C4-2B (cell line): ENCODE results near the gene PAN3.

Experiments
- ZFX ChIP-seq: fragments of 450-650 bp; IDR thresholded peaks from 2 replicates; pipeline ENCODE4 v1.6.1; 2017
- TF ChIP-seq, protein P1 (sequence below): fragments of 450-650 bp; conservative IDR thresholded peaks from 2 replicates; pipeline ENCODE4 v1.5.1; 2017; ENCODE audit warnings: mild to moderate bottlenecking

DNA sequence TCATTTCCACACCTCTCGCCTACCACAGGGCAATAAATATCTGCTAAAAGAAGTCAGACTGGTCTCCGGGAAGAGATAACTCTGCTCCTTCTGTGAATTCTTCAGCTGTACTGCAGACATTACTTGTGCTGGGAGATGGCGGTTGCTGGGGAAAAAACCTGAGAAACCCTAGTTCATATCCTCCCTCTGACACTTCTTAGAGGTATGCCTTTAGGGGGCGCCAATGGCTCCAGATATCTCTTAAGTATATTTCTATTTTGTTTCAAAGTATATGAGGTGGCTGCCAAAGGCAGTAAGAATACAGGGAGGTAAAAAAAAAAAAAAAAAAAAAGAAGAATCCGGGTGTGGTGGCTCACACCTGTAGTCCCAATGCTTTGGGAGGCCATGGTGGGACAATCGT lies 175.2 kb downstream of the PAN3 start:
- TF ChIP-seq, protein P1, sequence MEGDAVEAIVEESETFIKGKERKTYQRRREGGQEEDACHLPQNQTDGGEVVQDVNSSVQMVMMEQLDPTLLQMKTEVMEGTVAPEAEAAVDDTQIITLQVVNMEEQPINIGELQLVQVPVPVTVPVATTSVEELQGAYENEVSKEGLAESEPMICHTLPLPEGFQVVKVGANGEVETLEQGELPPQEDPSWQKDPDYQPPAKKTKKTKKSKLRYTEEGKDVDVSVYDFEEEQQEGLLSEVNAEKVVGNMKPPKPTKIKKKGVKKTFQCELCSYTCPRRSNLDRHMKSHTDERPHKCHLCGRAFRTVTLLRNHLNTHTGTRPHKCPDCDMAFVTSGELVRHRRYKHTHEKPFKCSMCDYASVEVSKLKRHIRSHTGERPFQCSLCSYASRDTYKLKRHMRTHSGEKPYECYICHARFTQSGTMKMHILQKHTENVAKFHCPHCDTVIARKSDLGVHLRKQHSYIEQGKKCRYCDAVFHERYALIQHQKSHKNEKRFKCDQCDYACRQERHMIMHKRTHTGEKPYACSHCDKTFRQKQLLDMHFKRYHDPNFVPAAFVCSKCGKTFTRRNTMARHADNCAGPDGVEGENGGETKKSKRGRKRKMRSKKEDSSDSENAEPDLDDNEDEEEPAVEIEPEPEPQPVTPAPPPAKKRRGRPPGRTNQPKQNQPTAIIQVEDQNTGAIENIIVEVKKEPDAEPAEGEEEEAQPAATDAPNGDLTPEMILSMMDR = peak; percentile 58
- no peak for TF ChIP-seq ZFX
